Activated CD4-positive, alpha-beta memory T cell treated with anti-CD3 and anti-CD28 coated beads, Interleukin-2, amount 10 ng/mL, durations not matched to agents 7 days and 5 days (primary cell): Measurements from ENCODE around the gene HYAL3. TPM values are rescaled to one million over a fixed set of nuclear protein-coding genes. Genes with fewer than 3 reads are reported as not detected.
"Not testable (repeated sequence)": the region's sequence is repeated elsewhere in the genome, so short reads cannot be mapped to it uniquely, and the experiment has no call there.

ENCODE experiments used
- CTCF ChIA-PET: fragments of 350-600 bp; sonication (Branson Sonifier 250); formaldehyde crosslinking; loops from one replicate; lab custom pipeline; 2021; ENCODE audit warnings: antibody characterized with exemption, inconsistent platforms; lab: Charles Lee
- POLR2A ChIA-PET: fragments of 350-600 bp; sonication (Branson Sonifier 250); formaldehyde crosslinking; loops from one replicate; lab custom pipeline; 2021; ENCODE audit warnings: antibody characterized with exemption; lab: Charles Lee
- DNase-seq: peaks from one replicate; pipeline ENCODE4 v3.0.0-alpha.2; 2020
- H3K27ac Mint-ChIP-seq: one replicate; pipeline ENCODE4 v1.8.0; 2021; ENCODE audit warnings: mild to moderate bottlenecking, mixed read lengths
- H3K27me3 Mint-ChIP-seq: one replicate; pipeline ENCODE4 v1.8.0; 2021; ENCODE audit warnings: mixed read lengths
- H3K36me3 Mint-ChIP-seq: one replicate; pipeline ENCODE4 v1.8.0; 2021; ENCODE audit warnings: low read depth, mixed read lengths
- H3K4me1 Mint-ChIP-seq: one replicate; pipeline ENCODE4 v1.8.0; 2021; ENCODE audit warnings: mixed read lengths
- H3K4me3 Mint-ChIP-seq: one replicate; pipeline ENCODE4 v1.8.0; 2021; ENCODE audit warnings: mild to moderate bottlenecking, mixed read lengths
- H3K9me3 Mint-ChIP-seq: one replicate; pipeline ENCODE4 v1.8.0; 2021; ENCODE audit warnings: mixed read lengths
- total RNA-seq, 2 experiments: library from RNA; stranded (reverse); gene quantifications; one replicate each; pipeline ENCODE4 v1.2.3, GENCODE V29; 2021

The HYAL3 gene
- total RNA-seq, 2 experiments from 2014 or later, result 13.2 to 13.9 TPM

DNA sequence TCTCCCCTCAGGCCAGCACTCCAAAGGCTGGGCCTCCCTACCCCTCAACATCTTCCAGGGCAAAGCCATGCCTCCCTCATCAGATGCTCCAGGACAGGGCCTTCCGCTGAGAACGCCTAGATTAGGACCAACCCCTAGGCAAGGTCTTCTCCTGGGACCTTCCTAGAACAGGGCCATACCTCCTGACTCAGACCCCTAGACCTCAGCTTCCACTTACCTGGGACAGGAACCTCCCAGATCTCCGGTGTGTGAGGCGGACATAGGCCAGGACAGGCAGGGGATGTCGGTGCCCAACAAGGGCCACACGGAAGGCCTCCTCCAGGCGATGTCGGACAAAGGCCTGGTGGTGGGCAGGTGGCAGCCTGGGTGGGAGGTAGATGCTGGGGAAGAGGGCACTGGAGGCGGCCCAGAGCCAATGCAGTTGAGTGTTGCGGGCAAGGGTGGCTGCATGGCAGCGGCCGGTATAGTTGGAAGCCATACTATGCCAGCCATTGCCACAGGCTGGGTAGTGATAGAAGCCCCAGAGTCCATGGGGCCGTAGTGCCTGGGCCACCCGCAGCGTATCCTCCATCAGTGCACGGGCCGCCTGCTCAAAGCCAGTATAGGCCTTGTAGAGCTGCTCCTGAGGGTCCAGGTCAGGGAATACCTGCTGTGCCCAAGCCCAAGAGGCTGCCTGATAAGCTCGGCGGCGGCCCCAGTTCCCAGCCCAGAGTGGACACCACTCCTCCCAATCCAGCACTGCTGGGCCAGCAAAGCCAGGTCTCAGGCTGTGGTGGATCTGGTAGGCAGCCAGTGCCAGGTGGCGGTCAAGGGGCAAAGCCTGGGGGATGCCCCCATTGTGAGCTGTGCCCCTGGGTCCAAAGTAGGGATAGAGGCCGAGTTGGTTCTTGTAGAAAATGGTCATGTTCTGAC is 4.5 kb downstream of the HYAL3 start:
- H3K4me1 Mint-ChIP-seq, result peaks cover 44% of the 10 kb centered on the region
- CTCF ChIA-PET, result interaction anchor here (0.6 kb wide), 1 partner anchor 86 kb away, joined by 3 read pairs; no protein-coding TSS in a partner anchor
- peaks cover 16% of the 10 kb centered on the region for H3K36me3 Mint-ChIP-seq
- no peak overlapping the region for H3K4me3 Mint-ChIP-seq
- no peaks in the 10 kb centered on the region for H3K9me3 Mint-ChIP-seq
- H3K27me3 Mint-ChIP-seq, result no peaks in the 10 kb centered on the region
- H3K27ac Mint-ChIP-seq, result no peak overlapping the region
- POLR2A ChIA-PET, result interaction anchor here (0.6 to 1.5 kb wide), 7 partner anchors 10 to 44 kb away, joined by 3 to 6 read pairs (median 3); partner anchors contain the start of genes LSMEM2 and TUSC2
- no peak for DNase-seq

DNA sequence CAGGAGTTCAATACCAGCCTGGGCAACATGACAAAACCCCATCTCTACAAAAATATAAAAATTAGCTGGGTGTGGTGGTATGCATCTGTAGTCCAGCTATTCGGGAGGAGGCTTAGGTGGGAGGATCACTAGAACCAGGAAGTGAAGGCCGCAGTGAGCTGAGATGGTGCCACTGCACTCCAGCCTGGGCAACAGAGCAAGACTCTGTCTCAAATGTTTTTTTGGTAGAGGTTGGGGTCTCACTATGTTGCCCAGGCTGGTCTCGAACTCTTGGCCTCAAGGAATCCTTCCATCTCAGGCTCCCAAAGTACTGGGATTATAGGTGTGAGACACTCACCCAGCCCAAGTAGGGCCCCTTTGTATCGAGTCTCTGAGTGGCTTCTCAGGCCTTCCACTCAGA is 5.1 kb downstream of the HYAL3 start:
- Mint-ChIP-seq H3K27me3 (no peaks in the 10 kb centered on the region), H3K36me3 (peaks cover 22% of the 10 kb centered on the region), H3K9me3 (no peaks in the 10 kb centered on the region), H3K4me3 (no peak overlapping the region), H3K4me1 (peaks cover 47% of the 10 kb centered on the region), H3K27ac (no peak overlapping the region)
- POLR2A ChIA-PET, result interaction anchor here (1.1 kb wide), 2 partner anchors 43 to 45 kb away, joined by 5 to 6 read pairs; no protein-coding TSS in a partner anchor
- CTCF ChIA-PET, result interaction anchor here (0.9 kb wide), 1 partner anchor 34 kb away, joined by 3 read pairs; the partner anchor contains the start of gene TUSC2
- DNase-seq, result no peak

DNA sequence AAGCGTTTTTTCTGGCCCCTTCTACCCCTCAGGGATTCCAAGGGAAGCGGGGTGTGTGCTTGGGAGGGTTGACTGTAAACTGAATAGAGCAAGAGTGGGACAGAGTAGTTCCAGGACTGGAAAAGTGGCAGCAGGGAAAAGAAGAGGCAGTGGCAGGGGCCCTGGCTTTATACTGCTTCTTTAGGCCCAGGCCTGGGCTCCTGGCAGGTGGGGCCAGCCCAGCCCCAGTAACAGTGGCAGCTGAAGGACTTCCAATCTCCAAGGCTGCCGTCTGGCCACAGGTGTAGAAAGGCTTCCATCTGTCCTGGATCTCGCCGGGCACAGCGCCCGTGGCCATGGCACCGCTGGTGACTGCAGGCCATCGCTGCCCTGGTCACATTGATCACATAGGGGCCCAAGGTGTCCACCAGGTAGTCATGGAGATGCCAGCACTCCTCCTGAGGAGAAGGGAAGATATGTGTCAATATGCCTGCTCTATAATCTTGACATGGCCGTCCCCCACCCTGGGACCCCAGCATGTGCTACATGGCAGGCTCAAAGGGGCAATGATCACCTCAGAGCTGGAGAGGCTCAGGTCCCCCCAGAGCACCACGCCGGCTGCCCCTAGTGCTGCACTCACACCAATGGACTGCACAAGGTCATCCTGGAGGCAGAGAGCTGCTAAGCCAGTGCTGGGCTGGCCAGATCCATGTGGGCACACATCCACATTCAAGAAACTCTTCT is 6.0 kb downstream of the HYAL3 start:
- H3K4me3 Mint-ChIP-seq, result peak overlapping the region; percentile 81
- no peaks in the 10 kb centered on the region for H3K27me3 Mint-ChIP-seq
- DNase-seq, result no peak
- peaks cover 46% of the 10 kb centered on the region for H3K4me1 Mint-ChIP-seq
- ChIA-PET CTCF (interaction anchor here (0.8 to 2.5 kb wide), 6 partner anchors 12 to 47 kb away, joined by 3 to 12 read pairs (median 4); partner anchors contain the start of gene TUSC2), POLR2A (interaction anchor here (0.7 to 2.8 kb wide), 13 partner anchors 10 to 309 kb away, joined by 3 to 22 read pairs (median 5); partner anchors contain the start of genes CYB561D2, HYAL1, NPRL2 and RASSF1)
- peak overlapping the region; percentile 91 for H3K27ac Mint-ChIP-seq
- H3K36me3 Mint-ChIP-seq, result peaks cover 27% of the 10 kb centered on the region
- no peaks in the 10 kb centered on the region for H3K9me3 Mint-ChIP-seq

DNA sequence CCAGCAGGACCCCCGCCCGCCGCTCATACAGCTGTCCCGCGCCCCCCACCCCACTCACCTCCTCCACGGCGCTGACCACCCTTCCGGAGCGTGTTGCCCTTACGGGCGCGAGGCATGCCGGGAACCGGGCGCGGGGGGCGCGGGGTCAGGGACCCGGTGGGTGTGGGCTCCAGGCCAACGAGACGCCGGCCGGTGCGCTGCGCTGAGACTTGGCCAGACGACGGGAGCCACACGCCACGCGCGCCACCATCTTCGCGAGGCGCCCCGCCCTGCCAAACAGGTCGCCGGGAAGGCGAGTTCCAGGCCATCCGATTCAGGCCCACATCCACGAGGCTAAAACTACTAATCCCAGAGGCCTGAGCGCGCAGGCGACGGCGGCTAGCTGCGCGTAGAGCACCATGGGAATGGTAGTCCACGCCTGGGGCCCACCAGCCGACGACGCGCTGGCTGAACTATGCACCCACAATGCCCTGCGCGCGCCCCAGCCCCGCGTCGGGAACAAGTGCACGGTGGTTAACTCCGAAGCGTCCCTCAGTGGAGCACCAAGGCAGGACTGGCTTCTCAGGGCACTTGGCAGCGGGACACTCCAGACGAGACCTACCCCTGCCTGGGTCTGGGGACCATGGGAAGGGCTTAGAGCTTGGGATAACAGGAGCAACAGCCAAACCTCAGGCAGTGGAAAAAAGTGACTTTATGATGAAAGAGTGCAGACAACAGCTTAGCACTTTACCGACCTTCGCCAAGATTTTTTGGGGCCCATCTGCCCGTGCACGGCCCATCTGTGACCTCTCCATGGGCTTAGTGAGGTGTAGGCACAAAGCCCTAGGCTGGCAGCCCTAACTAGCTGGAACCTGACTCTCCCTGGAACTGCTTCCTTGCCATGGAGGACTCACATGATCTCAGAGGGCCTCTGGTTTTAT is 6.8 kb downstream of the HYAL3 start, which contains the start of gene IFRD2:
TSS of gene IFRD2 (minus strand) at position 271 of the 920 bp plus-strand sequence. CDS start at position 116, 155 bp downstream.
- no peaks in the 10 kb centered on the region for H3K27me3 Mint-ChIP-seq
- POLR2A ChIA-PET, result interaction anchor here (0.7 to 2.8 kb wide), 22 partner anchors 7 to 310 kb away, joined by 3 to 22 read pairs (median 4); partner anchors contain the start of genes CYB561D2, HYAL1, HYAL3 and LSMEM2
- CTCF ChIA-PET, result interaction anchor here (0.7 to 2.5 kb wide), 12 partner anchors 11 to 66 kb away, joined by 3 to 12 read pairs (median 4); no protein-coding TSS in a partner anchor
- H3K27ac Mint-ChIP-seq, result peak within 1 kb of the TSS; percentile 91
- no peaks in the 10 kb centered on the region for H3K9me3 Mint-ChIP-seq
- H3K4me1 Mint-ChIP-seq, result peaks cover 38% of the 10 kb centered on the region
- peak; percentile 97 for DNase-seq
- H3K4me3 Mint-ChIP-seq, result peak within 1 kb of the TSS; percentile 81
- H3K36me3 Mint-ChIP-seq, result peaks cover 26% of the 10 kb centered on the region

DNA sequence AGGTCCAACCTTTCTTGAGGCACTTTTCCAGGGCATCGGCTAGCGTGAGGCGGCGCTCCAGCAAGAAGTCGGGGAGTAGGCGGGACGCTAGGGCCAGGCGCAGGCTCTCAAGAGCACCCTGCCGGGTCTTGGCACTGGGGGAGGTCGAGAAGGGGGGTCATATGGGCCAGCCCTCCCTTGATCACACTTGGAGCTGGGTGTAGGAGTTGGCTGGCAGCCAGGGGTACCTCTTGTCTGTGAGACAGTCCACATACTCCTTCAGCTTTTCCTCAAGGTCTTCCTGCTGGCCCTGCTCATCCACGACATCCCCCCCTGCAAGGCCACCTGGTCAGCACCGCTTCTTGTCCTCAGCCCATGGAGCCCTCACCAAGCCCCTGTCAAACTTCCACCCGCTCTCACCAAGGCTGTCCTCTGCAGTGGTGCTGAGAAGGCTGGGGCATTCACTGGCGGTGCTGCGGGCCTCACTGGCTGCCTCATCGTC is 9.0 kb downstream of the HYAL3 start:
- Mint-ChIP-seq H3K36me3 (peaks cover 17% of the 10 kb centered on the region), H3K4me3 (no peak overlapping the region), H3K4me1 (peaks cover 27% of the 10 kb centered on the region), H3K27me3 (no peaks in the 10 kb centered on the region), H3K27ac (no peak overlapping the region), H3K9me3 (no peaks in the 10 kb centered on the region)
- ChIA-PET POLR2A (interaction anchor here (1.0 to 1.6 kb wide), 3 partner anchors 23 to 47 kb away, joined by 3 to 5 read pairs (median 4); no protein-coding TSS in a partner anchor), CTCF (interaction anchor here (2.5 kb wide), 1 partner anchor 9 kb away, joined by 9 read pairs; the partner anchor contains the start of genes HYAL3 and NAA80)
- no peak for DNase-seq

DNA sequence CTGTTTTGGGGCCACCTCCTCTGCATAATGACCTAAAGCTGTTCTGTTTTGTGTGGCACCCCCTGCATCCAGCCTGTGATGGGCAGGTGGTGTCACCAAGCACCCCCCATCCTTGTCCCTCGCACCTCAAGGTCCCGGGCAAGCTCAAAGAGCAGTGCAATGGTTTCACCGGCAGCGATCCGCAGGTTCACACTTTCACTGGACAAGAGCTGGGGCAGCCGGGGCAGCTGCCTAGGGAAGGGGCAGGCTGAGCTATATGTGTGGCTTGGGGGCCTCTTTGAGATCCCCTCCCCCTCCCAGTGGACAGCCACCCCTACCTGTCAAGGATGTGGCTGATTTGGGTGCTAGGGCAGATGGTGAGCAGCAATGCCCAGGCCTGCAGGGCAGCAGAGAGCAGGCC is 10.1 kb downstream of the HYAL3 start:
- H3K4me3 Mint-ChIP-seq, result no peak overlapping the region
- peaks cover 17% of the 10 kb centered on the region for H3K36me3 Mint-ChIP-seq
- DNase-seq, result no peak
- peaks cover 27% of the 10 kb centered on the region for H3K4me1 Mint-ChIP-seq
- ChIA-PET CTCF (interaction anchor here (2.5 kb wide), 1 partner anchor 10 kb away, joined by 9 read pairs; the partner anchor contains the start of genes HYAL3 and NAA80), POLR2A (interaction anchor here (1.0 to 1.6 kb wide), 4 partner anchors 10 to 1210 kb away, joined by 3 to 5 read pairs (median 4); partner anchors contain the start of genes HYAL3 and NAA80)
- H3K27ac Mint-ChIP-seq, result no peak overlapping the region
- H3K9me3 Mint-ChIP-seq, result no peaks in the 10 kb centered on the region
- H3K27me3 Mint-ChIP-seq, result no peaks in the 10 kb centered on the region

DNA sequence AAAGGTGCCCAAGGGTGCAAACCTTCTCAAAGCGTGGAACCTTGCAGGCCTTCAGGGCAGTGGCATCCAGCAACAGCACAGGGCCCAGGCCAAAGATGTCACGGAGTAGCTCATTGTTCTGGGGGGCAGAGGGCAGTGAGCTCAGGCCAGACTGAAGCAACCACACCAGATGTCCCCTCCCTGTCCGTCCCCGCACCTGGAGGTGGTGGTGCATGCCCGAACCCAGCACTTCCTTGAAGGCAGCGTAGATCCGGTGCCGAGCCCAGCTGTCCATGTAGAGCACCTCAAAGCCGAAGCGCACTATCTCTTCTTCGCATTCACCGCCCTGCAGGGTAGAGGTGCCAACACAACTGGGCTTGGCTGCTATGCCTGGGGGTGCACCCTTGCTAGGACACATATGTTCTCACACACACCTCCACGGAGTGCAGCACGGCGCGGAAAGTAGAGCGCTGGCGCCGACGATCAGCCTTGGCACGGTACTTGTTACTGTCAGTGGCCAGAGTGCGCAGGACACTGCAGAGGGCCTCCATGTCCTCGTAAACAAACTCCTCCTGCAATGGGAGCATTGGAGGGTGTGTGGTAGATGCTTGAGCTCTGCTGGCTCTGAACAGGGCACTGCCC is 10.7 kb downstream of the HYAL3 start:
- no peak for DNase-seq
- H3K4me1 Mint-ChIP-seq, result peaks cover 27% of the 10 kb centered on the region
- POLR2A ChIA-PET, result interaction anchor here (0.5 to 2.3 kb wide), 5 partner anchors 10 to 48 kb away, joined by 3 to 6 read pairs (median 4); partner anchors contain the start of genes HYAL3 and NAA80
- H3K4me3 Mint-ChIP-seq, result no peak overlapping the region
- H3K27me3 Mint-ChIP-seq, result no peaks in the 10 kb centered on the region
- H3K9me3 Mint-ChIP-seq, result no peaks in the 10 kb centered on the region
- CTCF ChIA-PET, result interaction anchor here (2.5 kb wide), 1 partner anchor 10 kb away, joined by 9 read pairs; the partner anchor contains the start of genes HYAL3 and NAA80
- no peak overlapping the region for H3K27ac Mint-ChIP-seq
- peaks cover 17% of the 10 kb centered on the region for H3K36me3 Mint-ChIP-seq

GRCh38 chr3:50287262-50287661 is 11.9 kb downstream of the HYAL3 start:
- Mint-ChIP-seq H3K4me3 (no peak overlapping the region), H3K4me1 (peaks cover 16% of the 10 kb centered on the region), H3K36me3 (peaks cover 13% of the 10 kb centered on the region), H3K9me3 (no peaks in the 10 kb centered on the region), H3K27ac (no peak overlapping the region), H3K27me3 (no peaks in the 10 kb centered on the region)
- ChIA-PET CTCF (no interaction called here), POLR2A (interaction anchor here (2.3 kb wide), 1 partner anchor 10 kb away, joined by 6 read pairs; no protein-coding TSS in a partner anchor)
- DNase-seq, result no peak

DNA sequence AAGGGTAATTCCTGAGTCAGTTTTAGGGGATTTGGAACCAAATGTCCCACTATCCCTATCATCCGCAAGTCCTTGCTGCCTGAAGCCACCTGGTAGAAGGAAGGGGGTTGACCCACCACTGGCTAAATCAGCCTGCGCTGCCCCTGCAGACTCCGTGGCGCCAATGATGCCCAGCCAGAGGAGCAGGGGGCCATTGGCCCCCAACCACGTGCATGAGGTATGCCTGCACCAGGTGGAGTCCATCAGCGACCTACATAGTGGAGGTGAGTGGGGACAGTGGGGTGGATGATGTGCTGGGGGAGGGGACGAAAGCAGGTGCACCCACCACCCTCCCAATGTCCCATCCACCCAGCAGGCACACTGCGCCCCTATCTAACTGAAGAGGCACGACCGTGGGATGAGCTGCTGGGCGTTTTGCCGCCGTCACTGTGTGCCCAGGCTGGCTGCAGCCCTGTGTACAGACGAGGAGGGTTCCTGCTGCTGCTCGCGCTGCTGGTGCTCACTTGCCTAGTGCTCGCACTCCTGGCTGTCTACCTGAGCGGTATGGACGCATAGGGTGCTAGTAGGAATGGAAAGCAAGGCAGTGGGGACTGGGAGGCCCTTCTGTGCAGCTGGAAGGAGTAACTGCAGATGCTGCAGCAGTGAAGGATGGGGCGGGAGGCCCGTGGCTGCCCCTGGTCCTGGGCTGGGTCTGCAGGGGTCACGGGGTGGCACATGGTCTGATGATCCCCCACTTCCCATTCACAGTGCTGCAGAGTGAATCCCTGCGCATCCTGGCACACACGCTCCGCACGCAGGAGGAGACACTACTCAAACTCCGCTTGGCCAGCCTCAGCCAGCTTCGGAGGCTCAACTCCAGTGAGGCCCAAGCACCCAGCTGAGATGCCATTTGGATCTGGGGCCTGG is 12.6 kb downstream of the HYAL3 start:
- CTCF ChIA-PET, result no interaction called here
- POLR2A ChIA-PET, result interaction anchor here (2.3 kb wide), 1 partner anchor 10 kb away, joined by 6 read pairs; no protein-coding TSS in a partner anchor
- H3K27me3 Mint-ChIP-seq, result no peaks in the 10 kb centered on the region
- no peak for DNase-seq
- H3K9me3 Mint-ChIP-seq, result no peaks in the 10 kb centered on the region
- no peak overlapping the region for H3K27ac Mint-ChIP-seq
- peaks cover 13% of the 10 kb centered on the region for H3K36me3 Mint-ChIP-seq
- H3K4me3 Mint-ChIP-seq, result no peak overlapping the region
- peaks cover 15% of the 10 kb centered on the region for H3K4me1 Mint-ChIP-seq

GRCh38 chr3:50284121-50284520 is 15.1 kb downstream of the HYAL3 start:
- H3K27me3 Mint-ChIP-seq, H3K4me1 Mint-ChIP-seq, H3K36me3 Mint-ChIP-seq, H3K9me3 Mint-ChIP-seq, H3K27ac Mint-ChIP-seq, H3K4me3 Mint-ChIP-seq, DNase-seq: not testable (repeated sequence)
- ChIA-PET POLR2A (interaction anchor here (1.0 kb wide), 1 partner anchor 11 kb away, joined by 3 read pairs; no protein-coding TSS in a partner anchor), CTCF (interaction anchor here (0.7 to 1.2 kb wide), 3 partner anchors 9 to 37 kb away, joined by 3 to 6 read pairs (median 3); partner anchors contain the start of genes HYAL3 and NAA80)
